SK-N-DZ (cell line): ENCODE data around the gene LETM1.

ENCODE experiments used
- DNase-seq: peaks from one replicate; pipeline ENCODE4 v3.0.0-alpha.2; 2015; ENCODE audit warnings: low spot score

The LETM1 gene

GRCh38 chr4:1826531-1827350, 29.2 kb downstream of the LETM1 start:
- no peak for DNase-seq

- DNase-seq: no peak
Observed at GRCh38 chr4:1825326-1825725, 30.6 kb downstream of the LETM1 start.

- no peak for DNase-seq
Observed at GRCh38 chr4:1824746-1825145, 31.2 kb downstream of the LETM1 start.

- no peak for DNase-seq
Observed at GRCh38 chr4:1823545-1823932, 32.4 kb downstream of the LETM1 start.

- DNase-seq: no peak
Observed at GRCh38 chr4:1822568-1823544, 33.1 kb downstream of the LETM1 start.

- no peak for DNase-seq
Observed at GRCh38 chr4:1821679-1822567, 34.0 kb downstream of the LETM1 start.

GRCh38 chr4:1819816-1820215, 36.1 kb downstream of the LETM1 start:
- DNase-seq: no peak

DNA sequence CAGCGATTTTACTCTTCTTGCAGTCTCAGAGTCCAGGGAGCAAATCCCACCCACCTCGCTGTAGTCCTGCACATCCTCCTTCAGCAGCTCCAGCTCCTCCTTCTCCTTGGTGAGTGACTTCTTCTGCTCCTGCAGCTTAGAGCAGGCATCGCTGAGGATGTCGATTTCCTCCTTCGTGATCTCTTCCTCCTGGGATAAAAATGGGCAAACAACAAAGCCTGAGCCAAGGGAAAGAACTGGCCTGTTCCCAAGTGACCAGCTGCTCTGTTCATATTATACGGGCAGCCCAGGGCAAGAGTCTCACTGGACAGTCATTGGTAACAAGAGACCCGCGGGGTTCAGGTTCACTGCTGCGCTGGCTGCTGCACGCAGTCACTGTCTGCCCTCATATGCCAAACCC, 36.7 kb downstream of the LETM1 start:
- DNase-seq: no peak

DNA sequence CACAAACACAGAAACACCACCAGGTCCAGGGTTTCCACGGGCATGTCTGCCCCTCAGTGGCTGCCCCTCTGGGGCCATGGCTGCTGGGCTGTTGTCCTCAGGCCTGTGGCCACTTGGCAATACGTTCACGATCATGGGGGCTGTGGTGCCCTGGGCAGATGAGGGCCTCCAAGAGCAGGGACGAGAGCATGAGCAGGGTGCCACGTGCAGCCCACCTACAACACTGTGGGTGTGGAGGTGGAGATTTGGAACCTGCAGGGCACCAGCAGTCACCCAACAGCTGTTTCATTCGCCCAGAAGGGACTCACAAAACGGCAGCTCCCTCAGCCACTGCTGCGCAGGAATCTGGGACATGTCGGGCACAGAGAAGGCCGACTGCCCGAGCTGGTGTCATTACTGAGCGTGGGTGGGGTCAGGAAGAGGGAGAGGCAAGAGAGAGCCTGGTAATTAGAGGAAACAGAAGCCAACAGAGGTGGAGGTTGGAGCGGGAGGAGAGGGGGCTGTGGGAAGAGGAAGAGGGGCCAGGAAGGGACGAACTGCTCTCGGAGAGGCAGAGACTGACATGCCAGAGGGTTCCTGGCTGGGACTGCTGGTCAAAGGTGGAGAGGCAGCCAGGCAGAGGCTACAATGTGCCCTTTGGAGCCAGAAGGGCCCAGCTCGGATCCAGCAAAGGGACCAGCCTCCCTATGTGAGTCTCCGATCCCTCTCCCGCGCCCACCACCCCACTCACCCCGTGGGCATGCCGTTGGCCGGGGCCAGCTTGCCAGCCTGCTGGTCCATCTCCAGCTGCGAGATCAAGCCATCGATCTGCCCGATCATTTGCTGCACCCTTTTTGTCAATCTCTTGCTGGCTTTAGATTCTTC, 39.7 kb downstream of the LETM1 start:
- no peak for DNase-seq

DNA sequence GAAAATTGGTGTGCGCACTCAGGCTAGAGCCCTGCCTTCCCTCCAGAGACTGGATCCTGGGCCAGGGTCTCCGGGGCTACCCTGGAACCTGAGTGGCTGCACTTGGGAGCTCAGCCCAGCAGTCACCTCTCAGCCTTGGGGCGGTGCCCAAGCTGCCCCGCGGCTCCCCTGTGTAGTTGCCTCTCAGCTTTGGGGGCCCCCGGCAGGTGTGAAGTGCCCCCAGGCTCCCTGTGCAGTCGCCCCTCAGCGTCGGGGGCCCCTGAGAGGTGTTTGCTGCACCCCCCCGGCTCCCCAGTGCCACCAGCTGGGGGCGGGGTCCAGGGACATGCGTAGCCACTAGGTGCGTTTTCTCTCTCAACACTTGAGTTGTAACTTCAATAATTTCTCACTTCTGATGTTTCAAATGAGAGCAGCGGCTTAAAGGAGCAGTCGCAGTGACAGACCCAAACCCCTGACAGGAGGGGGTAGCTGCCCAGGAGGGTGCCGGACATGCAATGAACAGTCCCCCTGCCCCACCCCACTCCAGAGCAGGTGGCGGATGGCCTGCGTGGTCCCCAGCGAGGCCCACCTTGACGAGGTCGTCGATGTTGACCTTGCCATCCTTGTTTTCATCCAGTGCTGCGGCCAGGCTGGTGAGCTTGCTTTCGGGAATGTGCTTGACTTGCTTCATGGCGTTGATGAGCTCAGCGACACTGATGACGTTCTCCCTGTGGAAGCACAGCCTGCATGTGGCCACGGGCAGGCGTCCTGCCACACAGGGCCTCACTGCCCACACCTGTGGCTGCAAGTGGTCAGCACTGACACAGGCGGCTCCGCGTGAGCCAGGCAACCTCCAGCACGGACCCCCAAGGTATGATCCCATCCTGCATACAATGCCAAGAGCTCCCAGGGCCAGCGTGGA, 40.6 kb downstream of the LETM1 start:
- no peak for DNase-seq

GRCh38 chr4:1814453-1814852, 41.5 kb downstream of the LETM1 start:
- no peak for DNase-seq

DNA sequence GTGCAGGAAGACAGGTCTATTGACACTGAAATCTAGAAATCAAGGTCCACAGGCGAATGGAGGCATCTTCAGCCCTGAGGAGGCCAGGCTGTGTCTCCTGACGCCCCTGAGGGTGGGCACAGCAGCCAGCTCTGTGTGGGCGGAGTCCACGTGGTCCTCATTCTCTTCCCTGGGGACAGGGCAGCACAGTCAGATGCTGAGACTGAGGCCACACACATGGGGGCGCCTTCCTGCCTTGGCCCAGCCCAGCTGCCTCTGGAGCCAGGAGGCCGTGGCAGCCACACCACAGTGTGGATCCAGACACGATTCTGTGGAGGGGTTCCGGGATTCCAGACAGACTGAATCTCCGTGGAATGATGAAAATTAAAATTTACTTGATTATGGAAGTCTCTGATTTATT, 42.0 kb downstream of the LETM1 start:
- DNase-seq: no peak

DNA sequence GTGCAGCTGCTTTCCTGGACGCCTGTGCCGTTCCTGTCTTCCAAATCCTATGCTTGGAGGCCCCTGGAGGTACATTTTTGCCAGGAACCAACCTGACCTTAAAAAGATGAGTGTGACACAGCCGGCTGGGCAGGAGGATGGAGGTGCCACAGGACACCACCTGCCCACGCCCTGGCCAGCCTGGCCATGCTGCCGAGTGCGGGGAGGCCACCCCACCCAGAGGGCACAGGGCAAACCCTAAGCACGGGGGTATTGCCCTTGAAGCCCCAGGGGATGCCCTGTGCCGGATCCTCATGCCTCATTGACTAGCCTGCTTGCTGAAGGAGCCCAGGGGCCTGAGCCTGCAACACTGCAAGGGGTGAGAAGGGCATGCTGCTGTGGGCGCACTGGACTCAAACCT, 42.7 kb downstream of the LETM1 start:
- no peak for DNase-seq

GRCh38 chr4:1812720-1813119, 43.2 kb downstream of the LETM1 start:
- no peak for DNase-seq

DNA sequence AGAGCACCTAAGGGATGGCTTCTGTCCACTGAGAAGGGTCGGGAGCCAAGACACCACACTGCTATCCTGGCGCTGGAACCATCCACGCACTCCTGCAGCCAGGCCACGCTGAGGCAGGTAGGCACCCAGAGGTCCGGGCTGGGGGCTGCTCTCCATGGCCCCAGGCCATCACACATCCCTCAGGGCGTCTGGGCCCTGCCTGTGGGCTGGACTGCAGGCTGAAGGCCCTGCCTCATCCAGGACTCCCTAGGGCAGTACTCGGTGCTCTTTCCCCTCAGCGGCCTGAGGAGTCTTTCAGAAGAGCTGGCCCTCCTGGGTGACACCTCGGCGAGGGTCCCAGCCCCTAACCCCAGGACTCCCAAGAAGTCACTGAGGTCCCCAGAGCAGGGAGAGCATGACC, 45.2 kb downstream of the LETM1 start:
- no peak for DNase-seq

GRCh38 chr4:1809754-1810502, 46.0 kb downstream of the LETM1 start:
- peak; percentile 75 for DNase-seq

GRCh38 chr4:1808851-1809753, 46.9 kb downstream of the LETM1 start:
- DNase-seq: no peak

DNA sequence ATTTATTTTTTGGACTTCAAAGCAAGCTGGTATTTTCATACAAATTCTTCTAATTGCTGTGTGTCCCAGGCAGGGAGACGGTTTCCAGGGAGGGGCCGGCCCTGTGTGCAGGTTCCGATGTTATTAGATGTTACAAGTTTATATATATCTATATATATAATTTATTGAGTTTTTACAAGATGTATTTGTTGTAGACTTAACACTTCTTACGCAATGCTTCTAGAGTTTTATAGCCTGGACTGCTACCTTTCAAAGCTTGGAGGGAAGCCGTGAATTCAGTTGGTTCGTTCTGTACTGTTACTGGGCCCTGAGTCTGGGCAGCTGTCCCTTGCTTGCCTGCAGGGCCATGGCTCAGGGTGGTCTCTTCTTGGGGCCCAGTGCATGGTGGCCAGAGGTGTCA, 47.6 kb downstream of the LETM1 start:
- no peak for DNase-seq
